OCI-LY1 (cell line): ENCODE results near the gene HOMER2.

Experiments used
- EZH2 ChIP-seq: fragments of 200-600 bp; sonication (generic), shearing (Covaris generic); IDR thresholded peaks from 2 replicates; pipeline ENCODE4 v1.8.0; 2017; ENCODE audit warnings: borderline replicate concordance, mixed run types, mild to moderate bottlenecking, antibody characterized with exemption, low read length, moderate library complexity, mixed read lengths
- TF ChIP-seq, protein P1 (sequence below): fragments of 200-600 bp; sonication (generic), shearing (Covaris generic); IDR thresholded peaks from 2 replicates; pipeline ENCODE4 v1.5.1; 2017; ENCODE audit warnings: mild to moderate bottlenecking, antibody characterized with exemption, low read length, moderate library complexity, mixed read lengths

DNA sequence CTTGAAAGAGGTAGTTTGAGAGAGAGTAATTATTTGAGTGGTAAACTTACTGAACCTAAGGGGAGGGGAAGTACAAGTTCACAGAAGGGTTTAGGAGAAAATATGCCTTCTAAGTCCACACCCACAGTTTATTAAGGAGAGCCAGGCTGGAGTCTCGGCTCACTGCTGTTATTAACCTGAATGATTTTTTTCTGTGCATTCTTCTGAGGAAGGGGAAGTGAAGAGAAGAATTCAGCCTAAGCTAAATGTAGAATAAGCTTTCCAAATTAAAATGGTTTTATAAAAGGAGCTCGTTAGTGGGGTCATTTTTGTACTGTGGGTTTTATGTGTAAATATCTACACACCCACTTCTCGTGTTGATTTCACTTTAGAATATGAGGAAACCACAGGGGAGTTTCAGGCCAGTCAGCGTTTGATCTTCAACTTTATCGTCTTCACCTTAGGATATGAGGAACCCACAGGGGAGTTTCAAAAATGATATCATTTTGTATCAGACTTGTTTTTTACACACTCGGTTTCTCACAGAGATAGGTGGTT is 141.6 kb downstream of the HOMER2 start:
- TF ChIP-seq, protein P1, sequence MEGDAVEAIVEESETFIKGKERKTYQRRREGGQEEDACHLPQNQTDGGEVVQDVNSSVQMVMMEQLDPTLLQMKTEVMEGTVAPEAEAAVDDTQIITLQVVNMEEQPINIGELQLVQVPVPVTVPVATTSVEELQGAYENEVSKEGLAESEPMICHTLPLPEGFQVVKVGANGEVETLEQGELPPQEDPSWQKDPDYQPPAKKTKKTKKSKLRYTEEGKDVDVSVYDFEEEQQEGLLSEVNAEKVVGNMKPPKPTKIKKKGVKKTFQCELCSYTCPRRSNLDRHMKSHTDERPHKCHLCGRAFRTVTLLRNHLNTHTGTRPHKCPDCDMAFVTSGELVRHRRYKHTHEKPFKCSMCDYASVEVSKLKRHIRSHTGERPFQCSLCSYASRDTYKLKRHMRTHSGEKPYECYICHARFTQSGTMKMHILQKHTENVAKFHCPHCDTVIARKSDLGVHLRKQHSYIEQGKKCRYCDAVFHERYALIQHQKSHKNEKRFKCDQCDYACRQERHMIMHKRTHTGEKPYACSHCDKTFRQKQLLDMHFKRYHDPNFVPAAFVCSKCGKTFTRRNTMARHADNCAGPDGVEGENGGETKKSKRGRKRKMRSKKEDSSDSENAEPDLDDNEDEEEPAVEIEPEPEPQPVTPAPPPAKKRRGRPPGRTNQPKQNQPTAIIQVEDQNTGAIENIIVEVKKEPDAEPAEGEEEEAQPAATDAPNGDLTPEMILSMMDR, result no peak
- TF ChIP-seq EZH2, result no peak
